B cell (primary cell): ENCODE measurements around the gene SMTNL2. TPM values are rescaled to one million over a fixed set of nuclear protein-coding genes. Genes with fewer than 3 reads are reported as not detected.
"Not testable (repeated sequence)": the region's sequence is repeated elsewhere in the genome, so short reads cannot be mapped to it uniquely, and the experiment has no call there.

ENCODE experiments used
- ATAC-seq: fragments of 200-7000 bp; cut with Tn5 transposase; one replicate; pipeline ENCODE4 v1.10.0; 2021; ENCODE audit warnings: low read depth, mild to moderate bottlenecking, moderate number of reproducible peaks, moderate library complexity
- CTCF ChIA-PET: fragments of 350-600 bp; sonication (Branson Sonifier 250); formaldehyde crosslinking; loops from one replicate; lab custom pipeline; 2021; ENCODE audit warnings: antibody characterized with exemption, inconsistent platforms; lab: Charles Lee
- POLR2A ChIA-PET: fragments of 350-600 bp; sonication (Branson Sonifier 250); formaldehyde crosslinking; loops from one replicate; lab custom pipeline; 2021; ENCODE audit warnings: antibody characterized with exemption; lab: Charles Lee
- DNase-seq: peaks from one replicate; pipeline ENCODE4 v3.0.0; 2013
- H2AFZ ChIP-seq: 2 replicates; pipeline ENCODE4 v1.6.1; 2012; ENCODE audit warnings: mild to moderate bottlenecking, low read depth, low read length; ENCODE audit not compliant: insufficient read depth, poor library complexity, severe bottlenecking
- H3K27ac ChIP-seq, 2 donors: 1 replicate in 1 of 2; 2 replicates in 1 of 2; pipeline ENCODE4 v1.5.1; 2012 to 2013; ENCODE audit warnings: low read length in 2 of 2, mild to moderate bottlenecking in 2 of 2, moderate library complexity in 1 of 2
- H3K27me3 ChIP-seq, 4 experiments: fragments of 200-600 bp in 1 of 4; sonication (generic) in 1 of 4; replicated peaks in 1 of 4; 1 replicate in 2 of 4; 2 replicates in 2 of 4; pipeline versions ENCODE4 v1.6.1 to v1.7.0; 2013 to 2016; ENCODE audit warnings: low read length in 3 of 4, mild to moderate bottlenecking in 2 of 4, mixed read lengths in 1 of 4, moderate library complexity in 1 of 4; ENCODE audit not compliant: insufficient read depth in 4 of 4, control insufficient read depth in 3 of 4; ENCODE audit errors: control extremely low read depth in 1 of 4
- H3K36me3 ChIP-seq, 2 experiments: replicated peaks in 1 of 2; 1 replicate in 1 of 2; 2 replicates in 1 of 2; pipeline versions ENCODE4 v1.6.1 to v1.7.1; 2013; ENCODE audit warnings: low read length in 1 of 2; ENCODE audit not compliant: insufficient read depth in 2 of 2, control insufficient read depth in 1 of 2; ENCODE audit errors: control extremely low read depth in 1 of 2, extremely low read depth in 1 of 2
- H3K4me1 ChIP-seq, 2 donors: fragments of 200-600 bp in 1 of 2; sonication (generic) in 1 of 2; 1 replicate in 1 of 2; 2 replicates in 1 of 2; pipeline versions ENCODE4 v1.5.1 to v1.6.1; 2013 to 2017; ENCODE audit warnings: low read length in 2 of 2; ENCODE audit not compliant: control insufficient read depth in 2 of 2, insufficient read depth in 2 of 2
- H3K4me2 ChIP-seq: replicated peaks from 2 replicates; pipeline ENCODE3; 2012; ENCODE audit warnings: mild to moderate bottlenecking, low read depth, low read length; ENCODE audit not compliant: poor library complexity, severe bottlenecking
- H3K4me3 ChIP-seq, 5 experiments: fragments of 200-600 bp in 1 of 5; sonication (generic) in 1 of 5; 1 replicate in 3 of 5; 2 replicates in 2 of 5; pipeline versions ENCODE4 v1.5.1 to v1.7.0; 2011 to 2016; ENCODE audit warnings: low read length in 4 of 5, mild to moderate bottlenecking in 4 of 5, low read depth in 2 of 5, control low read depth in 1 of 5, moderate library complexity in 1 of 5; ENCODE audit not compliant: insufficient read depth in 1 of 5; ENCODE audit errors: control extremely low read depth in 1 of 5, extremely low read depth in 1 of 5
- H3K79me2 ChIP-seq: fragments of 200-600 bp; sonication (generic); one replicate; pipeline ENCODE4 v1.6.0; 2016; ENCODE audit warnings: low read length; ENCODE audit not compliant: control insufficient read depth, insufficient read depth
- H3K9ac ChIP-seq: fragments of 200-600 bp; sonication (generic); 2 replicates; pipeline ENCODE4 v1.6.1; 2017; ENCODE audit warnings: mild to moderate bottlenecking, low read length, moderate library complexity
- H3K9me3 ChIP-seq, 3 donors: one replicate each; pipeline versions ENCODE4 v1.6.1 to v1.7.1; 2013; ENCODE audit warnings: low read length in 2 of 3; ENCODE audit not compliant: control insufficient read depth in 2 of 3, insufficient read depth in 1 of 3; ENCODE audit errors: control extremely low read depth in 1 of 3
- H4K20me1 ChIP-seq: 2 replicates; pipeline ENCODE4 v1.6.0; 2012; ENCODE audit warnings: mild to moderate bottlenecking, low read length; ENCODE audit not compliant: insufficient read depth, control insufficient read depth, poor library complexity, severe bottlenecking
- H3K27ac Mint-ChIP-seq: one replicate; pipeline ENCODE4 v1.8.0; 2021; ENCODE audit warnings: mixed read lengths
- H3K27me3 Mint-ChIP-seq: one replicate; pipeline ENCODE4 v1.8.0; 2021; ENCODE audit warnings: mixed read lengths
- H3K4me1 Mint-ChIP-seq: one replicate; pipeline ENCODE4 v1.8.0; 2021; ENCODE audit warnings: mixed read lengths
- H3K4me3 Mint-ChIP-seq: one replicate; pipeline ENCODE4 v1.8.0; 2021; ENCODE audit warnings: mixed read lengths
- H3K9me3 Mint-ChIP-seq: one replicate; pipeline ENCODE4 v1.8.0; 2022; ENCODE audit warnings: mixed read lengths; ENCODE audit not compliant: insufficient read depth
- CTCF ChIP-seq: fragments of 200-600 bp; IDR thresholded peaks from one replicate; pipeline ENCODE4 v1.8.0; 2022; ENCODE audit warnings: antibody characterized with exemption, mild to moderate bottlenecking
- EZH2 ChIP-seq: IDR thresholded peaks from 2 replicates; pipeline ENCODE4 v1.6.1; 2012; ENCODE audit warnings: borderline replicate concordance, low read depth, mild to moderate bottlenecking, moderate library complexity, low read length; ENCODE audit not compliant: insufficient read depth, poor library complexity, severe bottlenecking
- WGBS: methylation state at CpG from one replicate; pipeline ENCODE4 v1.1.5; 2013; ENCODE audit warnings: missing lambda C conversion rate; ENCODE audit not compliant: insufficient coverage; 5-methylcytosine and 5-hydroxymethylcytosine counted together
- intact Hi-C: fragments of 100-400 bp; cut with micrococcal nuclease; formaldehyde crosslinking; loops from one replicate; pipeline ENCODE4 v1.10.0; 2022
- polyA plus RNA-seq: library from polyadenylated mRNA; depleted of rRNA; stranded (reverse); fragments of >200 nt; gene quantifications from 2 replicates; pipeline ENCODE4 v1.2.3, GENCODE V29; 2012
- total RNA-seq, 2 donors: library from RNA; stranded (reverse); fragments of 120-200 nt in 1 of 2; gene quantifications; 1 replicate in 1 of 2; 2 replicates in 1 of 2; pipeline versions ENCODE4 v1.2.3 to v1.2.4, GENCODE V29; 2013 to 2022

The SMTNL2 gene
- total and polyA plus RNA-seq, 2 donors (not counting 1 experiment from before 2014, with no cell fraction given) = not detected

GRCh38 chr17:4636474-4637100 lies 52.3 kb downstream of the SMTNL2 start:
- Histone ChIP-seq H3K4me3 (peak overlapping the region in 1 of 5 experiments; percentile 33), H3K9ac (peak overlapping the region; percentile 49), H3K27me3 (peaks cover 0 to 31% (median 8%) of the 10 kb centered on the region in 4 experiments), H3K79me2 (no peaks in the 10 kb centered on the region), H3K27ac (no peak overlapping the region), H2AFZ (no peak overlapping the region), H3K36me3 (no peaks in the 10 kb centered on the region), H4K20me1 (no peaks in the 10 kb centered on the region), H3K4me1 (peaks cover 41 to 48% of the 10 kb centered on the region in 2 donors), H3K4me2 (peak overlapping the region; percentile 73), H3K9me3 (peaks cover 0 to 10% (median 0%) of the 10 kb centered on the region in 3 donors)
- TF ChIP-seq CTCF (no peak), EZH2 (no peak)
- ChIA-PET CTCF (interaction anchor here (1.2 to 1.4 kb wide), 2 partner anchors 10 to 12 kb away, joined by 6 to 7 read pairs; no protein-coding TSS in a partner anchor), POLR2A (interaction anchor here (0.6 kb wide), 1 partner anchor 381 kb away, joined by 11 read pairs; no protein-coding TSS in a partner anchor)
- peak overlapping the region; percentile 69 for H3K4me3 Mint-ChIP-seq
- peaks cover 44% of the 10 kb centered on the region for H3K4me1 Mint-ChIP-seq
- intact Hi-C loops = no loop called here
- 37% methylated on average over 12 of the region's 12 CpGs for WGBS
- DNase-seq (no peak), ATAC-seq (no peak)
- peaks cover 14% of the 10 kb centered on the region for H3K27me3 Mint-ChIP-seq
- H3K27ac Mint-ChIP-seq = peak overlapping the region; percentile 1
- H3K9me3 Mint-ChIP-seq = no peaks in the 10 kb centered on the region

DNA sequence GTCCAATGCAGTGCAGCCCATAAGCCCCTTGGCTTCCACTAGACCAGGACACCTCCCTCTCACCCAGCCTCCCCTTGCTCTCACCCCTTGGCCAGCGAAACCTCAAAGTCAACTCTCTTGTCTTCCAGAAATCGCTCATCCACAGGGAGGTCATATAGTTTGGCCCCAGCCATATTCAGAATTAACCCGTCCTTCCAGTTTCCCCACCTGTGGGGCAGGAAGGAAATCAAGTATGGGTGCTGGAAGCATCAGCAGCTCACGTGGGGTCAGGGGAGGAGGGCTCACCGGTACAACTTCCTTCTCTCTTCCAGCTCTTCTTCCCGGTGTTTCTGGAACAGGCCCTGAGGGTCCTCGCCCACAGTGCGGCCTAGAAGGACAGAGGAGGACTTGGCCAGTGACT lies 54.4 kb downstream of the SMTNL2 start:
- H3K4me3 ChIP-seq, intact Hi-C loops, H3K27ac Mint-ChIP-seq, H3K9me3 Mint-ChIP-seq, H4K20me1 ChIP-seq, POLR2A ChIA-PET, H2AFZ ChIP-seq, CTCF ChIA-PET, H3K27ac ChIP-seq, H3K36me3 ChIP-seq, DNase-seq, ATAC-seq, H3K79me2 ChIP-seq: not testable (repeated sequence)
- peak overlapping the region; percentile 76 for H3K4me2 ChIP-seq
- H3K4me3 Mint-ChIP-seq = peak overlapping the region; percentile 83
- H3K4me1 ChIP-seq = peaks cover 44 to 50% of the 10 kb centered on the region in 2 donors
- peak overlapping the region; percentile 26 for H3K9ac ChIP-seq
- H3K27me3 ChIP-seq = peaks cover 0 to 44% (median 12%) of the 10 kb centered on the region in 4 experiments
- peaks cover 32% of the 10 kb centered on the region for H3K27me3 Mint-ChIP-seq
- WGBS = 32% methylated on average over 5 of the region's 8 CpGs
- H3K4me1 Mint-ChIP-seq = peaks cover 45% of the 10 kb centered on the region
- peaks cover 0 to 12% (median 0%) of the 10 kb centered on the region in 3 donors for H3K9me3 ChIP-seq

GRCh38 chr17:4639301-4640059 lies 55.2 kb downstream of the SMTNL2 start:
- peak; percentile 53 for ATAC-seq
- Histone ChIP-seq H3K9me3 (peaks cover 0 to 12% (median 0%) of the 10 kb centered on the region in 3 donors), H3K4me1 (peaks cover 44 to 50% of the 10 kb centered on the region in 2 donors), H3K27me3 (peaks cover 0 to 45% (median 14%) of the 10 kb centered on the region in 4 experiments), H3K4me2 (peak overlapping the region; percentile 76), H3K9ac (peak overlapping the region; percentile 26), H3K4me3 (peak overlapping the region in 4 of 5 experiments; percentile 28 to 37 (median 36)), H2AFZ (peak overlapping the region; percentile 58)
- peak; percentile 59 for DNase-seq
- CTCF ChIA-PET = interaction anchor here (0.7 kb wide), 1 partner anchor 151 kb away, joined by 3 read pairs; no protein-coding TSS in a partner anchor
- H3K36me3 ChIP-seq, H3K27ac ChIP-seq, H3K9me3 Mint-ChIP-seq, POLR2A ChIA-PET, H4K20me1 ChIP-seq, intact Hi-C loops, H3K79me2 ChIP-seq: not testable (repeated sequence)
- Mint-ChIP-seq H3K4me3 (peak overlapping the region; percentile 83), H3K27ac (peak overlapping the region; percentile 75), H3K27me3 (peaks cover 37% of the 10 kb centered on the region), H3K4me1 (peaks cover 44% of the 10 kb centered on the region)
- 7% methylated on average over 21 of the region's 56 CpGs for WGBS
